Hepatocyte (in vitro differentiated cells): ENCODE results near the gene RIMBP2. TPM values are rescaled to one million over a fixed set of nuclear protein-coding genes. Genes with fewer than 3 reads are reported as not detected.

Experiments used
- DNase-seq: peaks from one replicate; pipeline ENCODE4 v3.0.0-alpha.2; 2016; ENCODE audit warnings: low spot score
- H2AFZ ChIP-seq: fragments of 200-600 bp; sonication (generic); 2 replicates; pipeline ENCODE4 v1.6.0; 2016; ENCODE audit warnings: antibody characterized with exemption, mild to moderate bottlenecking
- H3K27ac ChIP-seq: fragments of 200-600 bp; sonication (generic); 2 replicates; pipeline ENCODE4 v1.5.1; 2016; ENCODE audit warnings: mild to moderate bottlenecking
- H3K27me3 ChIP-seq: fragments of 200-600 bp; sonication (generic); 2 replicates; pipeline ENCODE4 v1.6.1; 2016
- H3K36me3 ChIP-seq: fragments of 200-600 bp; sonication (generic); replicated peaks from 2 replicates; pipeline ENCODE4 v1.5.1; 2016; ENCODE audit warnings: low read depth; ENCODE audit not compliant: insufficient read depth
- H3K4me1 ChIP-seq: fragments of 200-600 bp; sonication (generic); 2 replicates; pipeline ENCODE4 v1.5.1; 2016; ENCODE audit warnings: mild to moderate bottlenecking, moderate library complexity; ENCODE audit not compliant: insufficient read depth
- H3K4me2 ChIP-seq: fragments of 200-600 bp; sonication (generic); 2 replicates; pipeline ENCODE4 v1.6.0; 2016
- H3K4me3 ChIP-seq: fragments of 200-600 bp; sonication (generic); 2 replicates; pipeline ENCODE4 v1.5.1; 2016; ENCODE audit warnings: mild to moderate bottlenecking
- H3K79me2 ChIP-seq: fragments of 200-600 bp; sonication (generic); 2 replicates; pipeline ENCODE4 v1.6.0; 2017; ENCODE audit warnings: mild to moderate bottlenecking
- H3K9me2 ChIP-seq: fragments of 200-600 bp; sonication (generic); replicated peaks from 2 replicates; pipeline ENCODE4 v1.6.0; 2017; ENCODE audit warnings: mild to moderate bottlenecking; ENCODE audit not compliant: insufficient read depth
- H3K9me3 ChIP-seq: fragments of 200-600 bp; sonication (generic); 2 replicates; pipeline ENCODE4 v1.5.1; 2016; ENCODE audit warnings: low read depth, mild to moderate bottlenecking
- H4K20me1 ChIP-seq: fragments of 200-600 bp; sonication (generic); 2 replicates; pipeline ENCODE4 v1.6.0; 2016; ENCODE audit warnings: mild to moderate bottlenecking; ENCODE audit not compliant: insufficient read depth, poor library complexity, severe bottlenecking
- EZH2 ChIP-seq: fragments of 200-600 bp; sonication (generic); IDR thresholded peaks from 2 replicates; pipeline ENCODE4 v1.6.1; 2016; ENCODE audit warnings: antibody characterized with exemption, mild to moderate bottlenecking, borderline replicate concordance
- EZH2phosphoT487 ChIP-seq: fragments of 200-600 bp; sonication (generic); IDR thresholded peaks from one replicate; pipeline ENCODE4 v1.6.1; 2018; ENCODE audit warnings: antibody characterized with exemption, mild to moderate bottlenecking, low read depth, moderate library complexity; ENCODE audit not compliant: unreplicated experiment, severe bottlenecking
- WGBS: methylation state at CpG from one replicate; pipeline ENCODE4 v1.1.6; 2016; ENCODE audit warnings: low lambda C conversion rate; ENCODE audit errors: missing lambda C conversion rate; 5-methylcytosine and 5-hydroxymethylcytosine counted together
- polyA plus RNA-seq: library from polyadenylated mRNA; unstranded; fragments of >200 nt; fragmentation: Nextera tagmentation; extraction: Ambion mirVana; gene quantifications from 2 replicates; pipeline ENCODE4 v1.2.1, GENCODE V29; 2016
- total RNA-seq: library from RNA; depleted of rRNA; stranded (reverse); fragments of >200 nt; gene quantifications from 2 replicates; pipeline ENCODE4 v1.2.3, GENCODE V29; 2014
- TF ChIP-seq, protein P1 (sequence below): fragments of 200-600 bp; sonication (generic); IDR thresholded peaks from 2 replicates; pipeline ENCODE4 v1.5.1; 2016; ENCODE audit warnings: antibody characterized with exemption, mild to moderate bottlenecking; ENCODE audit not compliant: poor library complexity

The RIMBP2 gene
- total and polyA plus RNA-seq, 2 experiments from 2014 or later = 2.5 to 4.4 TPM

DNA sequence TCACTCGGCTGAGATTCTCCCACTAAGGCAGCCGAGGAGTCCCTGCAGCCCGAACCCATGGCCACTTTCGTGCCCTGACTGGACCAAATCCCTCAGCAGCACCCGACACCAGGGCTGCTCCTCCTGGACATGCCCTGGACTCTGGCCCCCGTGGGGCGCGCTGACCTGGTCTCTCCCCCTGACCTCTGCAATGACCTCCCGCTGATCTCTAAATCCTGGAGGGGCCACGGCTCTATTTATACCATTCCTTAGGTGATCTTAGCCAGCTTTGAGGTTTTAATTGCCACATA lies 230.0 kb downstream of the RIMBP2 start:
- no peak for DNase-seq

GRCh38 chr12:130485291-130486145 lies 230.6 kb downstream of the RIMBP2 start:
- TF ChIP-seq, protein P1, sequence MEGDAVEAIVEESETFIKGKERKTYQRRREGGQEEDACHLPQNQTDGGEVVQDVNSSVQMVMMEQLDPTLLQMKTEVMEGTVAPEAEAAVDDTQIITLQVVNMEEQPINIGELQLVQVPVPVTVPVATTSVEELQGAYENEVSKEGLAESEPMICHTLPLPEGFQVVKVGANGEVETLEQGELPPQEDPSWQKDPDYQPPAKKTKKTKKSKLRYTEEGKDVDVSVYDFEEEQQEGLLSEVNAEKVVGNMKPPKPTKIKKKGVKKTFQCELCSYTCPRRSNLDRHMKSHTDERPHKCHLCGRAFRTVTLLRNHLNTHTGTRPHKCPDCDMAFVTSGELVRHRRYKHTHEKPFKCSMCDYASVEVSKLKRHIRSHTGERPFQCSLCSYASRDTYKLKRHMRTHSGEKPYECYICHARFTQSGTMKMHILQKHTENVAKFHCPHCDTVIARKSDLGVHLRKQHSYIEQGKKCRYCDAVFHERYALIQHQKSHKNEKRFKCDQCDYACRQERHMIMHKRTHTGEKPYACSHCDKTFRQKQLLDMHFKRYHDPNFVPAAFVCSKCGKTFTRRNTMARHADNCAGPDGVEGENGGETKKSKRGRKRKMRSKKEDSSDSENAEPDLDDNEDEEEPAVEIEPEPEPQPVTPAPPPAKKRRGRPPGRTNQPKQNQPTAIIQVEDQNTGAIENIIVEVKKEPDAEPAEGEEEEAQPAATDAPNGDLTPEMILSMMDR = no peak
- TF ChIP-seq EZH2phosphoT487 = no peak
- TF ChIP-seq EZH2 = no peak
- Histone ChIP-seq H3K4me2 (no peak overlapping the region), H3K27ac (no peak overlapping the region), H3K4me3 (no peak overlapping the region), H4K20me1 (no peaks in the 10 kb centered on the region), H3K9me3 (no peaks in the 10 kb centered on the region), H2AFZ (no peak overlapping the region), H3K4me1 (no peaks in the 10 kb centered on the region), H3K36me3 (no peaks in the 10 kb centered on the region), H3K9me2 (no peaks in the 10 kb centered on the region), H3K27me3 (no peaks in the 10 kb centered on the region), H3K79me2 (no peaks in the 10 kb centered on the region)
- no peak for DNase-seq
- WGBS = 89% methylated on average over 22 of the region's 22 CpGs

More for the DNA sequence above, 230.0 kb downstream of the RIMBP2 start:
- WGBS = 89% methylated on average over 10 of the region's 10 CpGs
- H3K4me3 ChIP-seq = no peak overlapping the region
- H3K4me1 ChIP-seq = no peaks in the 10 kb centered on the region
- TF ChIP-seq, protein P1 = no peak
- no peak for TF ChIP-seq EZH2
- TF ChIP-seq EZH2phosphoT487 = no peak
- no peaks in the 10 kb centered on the region for H3K9me2 ChIP-seq
- no peaks in the 10 kb centered on the region for H3K79me2 ChIP-seq
- no peaks in the 10 kb centered on the region for H4K20me1 ChIP-seq
- H3K4me2 ChIP-seq = no peak overlapping the region
- H3K9me3 ChIP-seq = no peaks in the 10 kb centered on the region
- no peaks in the 10 kb centered on the region for H3K36me3 ChIP-seq
- no peak overlapping the region for H2AFZ ChIP-seq
- H3K27me3 ChIP-seq = no peaks in the 10 kb centered on the region
- no peak overlapping the region for H3K27ac ChIP-seq

GRCh38 chr12:130484221-130484620 lies 231.9 kb downstream of the RIMBP2 start:
- Histone ChIP-seq H3K27me3 (no peaks in the 10 kb centered on the region), H3K4me1 (no peaks in the 10 kb centered on the region), H4K20me1 (no peaks in the 10 kb centered on the region), H3K9me2 (no peaks in the 10 kb centered on the region), H3K4me2 (no peak overlapping the region), H2AFZ (no peak overlapping the region), H3K36me3 (no peaks in the 10 kb centered on the region), H3K4me3 (no peak overlapping the region), H3K27ac (no peak overlapping the region), H3K79me2 (no peaks in the 10 kb centered on the region), H3K9me3 (no peaks in the 10 kb centered on the region)
- TF ChIP-seq, protein P1 = no peak
- TF ChIP-seq EZH2phosphoT487 (no peak), EZH2 (no peak)
- 93% methylated on average over 10 of the region's 11 CpGs for WGBS
- no peak for DNase-seq
